SK-N-MC (cell line): ENCODE measurements around the gene AAK1.
"Not testable (repeated sequence)": the region's sequence is repeated elsewhere in the genome, so short reads cannot be mapped to it uniquely, and the experiment has no call there.

Source experiments
- EZH2 ChIP-seq: fragments of 200-600 bp; sonication (generic); IDR thresholded peaks from one replicate; pipeline ENCODE4 v1.6.1; 2017; ENCODE audit warnings: antibody characterized with exemption
- FOXP2 ChIP-seq: optimal IDR thresholded peaks from 2 replicates; pipeline ENCODE3; 2011; ENCODE audit warnings: mild to moderate bottlenecking, moderate library complexity; ENCODE audit not compliant: insufficient read depth; ENCODE audit errors: extremely low read length, control extremely low read depth
- POLR2AphosphoS5 ChIP-seq: IDR thresholded peaks from 2 replicates; pipeline ENCODE4 v1.6.1; 2012; ENCODE audit warnings: mild to moderate bottlenecking, low read depth, low read length, borderline replicate concordance

DNA sequence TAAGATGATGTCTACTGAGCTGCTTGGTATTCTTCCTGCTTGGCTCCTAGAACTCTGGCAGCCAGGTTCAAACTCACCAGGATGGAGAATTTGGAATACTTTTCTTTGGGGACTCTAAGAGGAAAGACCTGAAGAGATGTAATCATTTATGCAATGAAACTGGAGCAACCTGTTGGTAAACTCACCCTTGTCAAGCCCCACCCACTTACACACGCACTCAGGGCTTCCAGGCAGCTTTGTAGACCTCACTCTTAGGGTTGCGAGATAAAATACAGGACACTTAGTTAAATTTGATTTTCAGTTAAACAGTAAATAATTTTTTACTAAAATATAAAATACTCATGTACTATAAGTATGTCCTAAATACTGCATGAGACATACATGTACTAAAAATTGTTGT lies 19.0 kb upstream of the AAK1 start:
- TF ChIP-seq POLR2AphosphoS5, EZH2, FOXP2: not testable (repeated sequence)
